DOHH2 (cell line): Measurements from ENCODE around the gene RSBN1L.
A peak's percentile ranks its signal among the peaks of the same experiment; 100 is the strongest.

ENCODE experiments used
- H3F3A ChIP-seq: fragments of 200-600 bp; sonication (generic), shearing (Covaris generic); 2 replicates; pipeline ENCODE4 v1.6.0; 2016; ENCODE audit warnings: antibody characterized with exemption, mild to moderate bottlenecking; ENCODE audit not compliant: control insufficient read depth, insufficient read depth
- H3K27ac ChIP-seq: fragments of 200-600 bp; sonication (generic); 2 replicates; pipeline ENCODE4 v1.5.1; 2014; ENCODE audit warnings: low read depth, mild to moderate bottlenecking, low read length, moderate library complexity
- H3K27me3 ChIP-seq: fragments of 200-600 bp; sonication (generic); 2 replicates; pipeline ENCODE4 v1.6.1; 2014; ENCODE audit warnings: mild to moderate bottlenecking, low read length, mixed read lengths; ENCODE audit not compliant: control insufficient read depth
- H3K36me3 ChIP-seq: fragments of 200-600 bp; sonication (generic); 2 replicates; pipeline ENCODE4 v1.6.1; 2014; ENCODE audit warnings: mild to moderate bottlenecking, low read length, moderate library complexity, mixed read lengths; ENCODE audit not compliant: control insufficient read depth
- H3K4me1 ChIP-seq: fragments of 200-600 bp; sonication (generic); 2 replicates; pipeline ENCODE4 v1.6.1; 2014; ENCODE audit warnings: mild to moderate bottlenecking, low read length, mixed read lengths; ENCODE audit not compliant: control insufficient read depth
- H3K4me2 ChIP-seq: fragments of 200-600 bp; sonication (generic); 2 replicates; pipeline ENCODE4 v1.6.0; 2014; ENCODE audit warnings: mild to moderate bottlenecking, low read length, moderate library complexity
- H3K4me3 ChIP-seq: fragments of 200-600 bp; sonication (generic); 2 replicates; pipeline ENCODE4 v1.5.1; 2014; ENCODE audit warnings: mild to moderate bottlenecking, low read length, mixed read lengths
- H3K79me2 ChIP-seq: fragments of 200-600 bp; sonication (generic); 2 replicates; pipeline ENCODE4 v1.6.1; 2014; ENCODE audit warnings: mild to moderate bottlenecking, low read length, mixed read lengths; ENCODE audit not compliant: control insufficient read depth
- H3K9me2 ChIP-seq: fragments of 200-600 bp; sonication (generic); replicated peaks from 2 replicates; pipeline ENCODE4 v1.6.1; 2014; ENCODE audit warnings: mild to moderate bottlenecking, low read length, mixed read lengths; ENCODE audit not compliant: control insufficient read depth
- H3K9me3 ChIP-seq: fragments of 200-600 bp; sonication (generic); 2 replicates; pipeline ENCODE4 v1.6.1; 2014; ENCODE audit warnings: antibody characterized with exemption, low read length, mixed read lengths; ENCODE audit not compliant: control insufficient read depth, insufficient read depth
- H4K20me1 ChIP-seq: fragments of 200-600 bp; sonication (generic); 2 replicates; pipeline ENCODE4 v1.6.0; 2014; ENCODE audit warnings: low read depth, mild to moderate bottlenecking, antibody characterized with exemption, low read length, moderate library complexity; ENCODE audit not compliant: control insufficient read depth, insufficient read depth
- EZH2phosphoT487 ChIP-seq: fragments of 200-600 bp; sonication (generic); IDR thresholded peaks from 2 replicates; pipeline ENCODE4 v1.6.1; 2017; ENCODE audit warnings: borderline replicate concordance, mild to moderate bottlenecking, antibody characterized with exemption, low read length, moderate library complexity, mixed read lengths
- TF ChIP-seq, protein P1 (sequence below): fragments of 200-600 bp; sonication (generic); IDR thresholded peaks from one replicate; pipeline ENCODE4 v1.5.1; 2014; ENCODE audit warnings: antibody characterized with exemption, mild to moderate bottlenecking, low read depth, low read length; ENCODE audit not compliant: poor library complexity, severe bottlenecking

RSBN1L gene

GRCh38 chr7:77826300-77826699 lies 130.0 kb downstream of the RSBN1L start:
- Histone ChIP-seq H3K27me3 (no peaks in the 10 kb centered on the region), H3K36me3 (peaks cover 25% of the 10 kb centered on the region), H3K4me2 (peak overlapping the region; percentile 65), H3F3A (peaks cover 36% of the 10 kb centered on the region), H3K9me3 (peaks cover 10% of the 10 kb centered on the region; the same call in 1 of the 2 replicates), H3K4me1 (peaks cover 96% of the 10 kb centered on the region), H4K20me1 (peaks cover 6% of the 10 kb centered on the region; the same call in 1 of the 2 replicates), H3K27ac (peak overlapping the region; percentile 55), H3K4me3 (peak overlapping the region; percentile 15), H3K9me2 (no peaks in the 10 kb centered on the region), H3K79me2 (peaks cover 94% of the 10 kb centered on the region)
- TF ChIP-seq, protein P1, sequence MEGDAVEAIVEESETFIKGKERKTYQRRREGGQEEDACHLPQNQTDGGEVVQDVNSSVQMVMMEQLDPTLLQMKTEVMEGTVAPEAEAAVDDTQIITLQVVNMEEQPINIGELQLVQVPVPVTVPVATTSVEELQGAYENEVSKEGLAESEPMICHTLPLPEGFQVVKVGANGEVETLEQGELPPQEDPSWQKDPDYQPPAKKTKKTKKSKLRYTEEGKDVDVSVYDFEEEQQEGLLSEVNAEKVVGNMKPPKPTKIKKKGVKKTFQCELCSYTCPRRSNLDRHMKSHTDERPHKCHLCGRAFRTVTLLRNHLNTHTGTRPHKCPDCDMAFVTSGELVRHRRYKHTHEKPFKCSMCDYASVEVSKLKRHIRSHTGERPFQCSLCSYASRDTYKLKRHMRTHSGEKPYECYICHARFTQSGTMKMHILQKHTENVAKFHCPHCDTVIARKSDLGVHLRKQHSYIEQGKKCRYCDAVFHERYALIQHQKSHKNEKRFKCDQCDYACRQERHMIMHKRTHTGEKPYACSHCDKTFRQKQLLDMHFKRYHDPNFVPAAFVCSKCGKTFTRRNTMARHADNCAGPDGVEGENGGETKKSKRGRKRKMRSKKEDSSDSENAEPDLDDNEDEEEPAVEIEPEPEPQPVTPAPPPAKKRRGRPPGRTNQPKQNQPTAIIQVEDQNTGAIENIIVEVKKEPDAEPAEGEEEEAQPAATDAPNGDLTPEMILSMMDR: no peak
- no peak for TF ChIP-seq EZH2phosphoT487

DNA sequence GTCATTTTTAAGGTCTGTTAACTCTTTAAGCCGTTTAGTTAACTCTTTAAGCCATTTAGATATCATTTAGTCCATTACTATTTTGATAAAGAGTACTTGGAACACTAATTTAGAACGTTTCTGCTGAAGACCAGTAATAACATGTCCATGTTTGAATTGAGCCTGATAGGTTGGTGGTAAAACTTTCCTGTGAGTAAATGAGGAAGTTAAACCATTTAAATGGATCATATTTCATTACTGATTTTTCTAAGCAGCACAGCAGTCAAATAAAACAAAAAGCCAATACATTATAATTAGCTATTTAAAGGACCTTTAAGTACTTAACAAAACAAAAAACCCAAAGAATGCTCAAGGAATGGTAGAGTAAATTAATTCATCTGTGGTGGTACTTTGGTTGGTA lies 131.7 kb downstream of the RSBN1L start:
- TF ChIP-seq EZH2phosphoT487: no peak
- TF ChIP-seq, protein P1: no peak
- H3K9me3 ChIP-seq: peaks cover 7% of the 10 kb centered on the region; the same call in 1 of the 2 replicates
- peaks cover 94% of the 10 kb centered on the region for H3K79me2 ChIP-seq
- H3K36me3 ChIP-seq: peaks cover 23% of the 10 kb centered on the region
- peak overlapping the region; percentile 65 for H3K4me2 ChIP-seq
- H3F3A ChIP-seq: peaks cover 39% of the 10 kb centered on the region
- peak overlapping the region; percentile 37 for H3K4me3 ChIP-seq
- H3K4me1 ChIP-seq: peaks cover 96% of the 10 kb centered on the region
- H3K27ac ChIP-seq: peak overlapping the region; percentile 55
- no peaks in the 10 kb centered on the region for H3K9me2 ChIP-seq
- no peaks in the 10 kb centered on the region for H3K27me3 ChIP-seq
- H4K20me1 ChIP-seq: peaks cover 5% of the 10 kb centered on the region; the same call in 1 of the 2 replicates

DNA sequence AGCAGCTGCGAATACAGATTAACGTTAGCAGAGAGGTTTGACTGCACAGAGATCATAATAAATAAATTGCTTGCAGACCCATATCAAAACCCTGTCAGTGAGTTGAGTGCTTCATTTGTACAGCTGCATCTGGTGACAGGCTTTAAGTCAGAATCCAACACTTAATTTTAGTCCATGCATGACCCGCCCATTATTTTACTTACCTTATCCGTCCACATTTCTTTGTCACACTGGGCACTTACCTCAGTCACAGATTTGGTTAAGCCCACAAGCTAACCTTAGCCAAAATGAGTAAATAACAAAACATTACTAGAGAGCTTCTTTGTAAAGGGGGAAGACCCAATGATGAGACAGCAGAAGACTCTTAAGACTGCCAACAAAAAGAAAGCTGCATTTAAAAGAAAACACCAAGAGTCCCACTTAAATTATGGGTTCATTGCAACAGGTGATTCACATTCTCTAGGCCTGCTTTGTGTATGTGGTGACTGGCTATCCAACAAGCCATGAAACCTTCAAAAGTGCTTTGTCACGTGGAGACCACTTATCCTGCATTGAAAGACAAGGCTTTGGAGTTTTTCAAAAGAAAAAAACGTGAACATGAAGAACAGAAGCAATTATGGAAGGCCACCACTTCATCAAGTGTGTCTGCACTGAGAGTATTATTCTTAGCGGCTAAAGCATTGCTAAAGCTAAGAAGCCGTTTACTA lies 134.5 kb downstream of the RSBN1L start:
- Histone ChIP-seq H3K4me3 (no peak overlapping the region), H3K27ac (no peak overlapping the region), H3K79me2 (peaks cover 97% of the 10 kb centered on the region)

More for the DNA sequence above, 134.5 kb downstream of the RSBN1L start:
- no peaks in the 10 kb centered on the region for H3K9me3 ChIP-seq
- H3K27me3 ChIP-seq: no peaks in the 10 kb centered on the region
- peaks cover 5% of the 10 kb centered on the region; the same call in 1 of the 2 replicates for H4K20me1 ChIP-seq
- TF ChIP-seq, protein P1: no peak
- no peak for TF ChIP-seq EZH2phosphoT487
- peaks cover 13% of the 10 kb centered on the region for H3K36me3 ChIP-seq
- peak overlapping the region; percentile 11 for H3K4me2 ChIP-seq
- H3K4me1 ChIP-seq: peaks cover 93% of the 10 kb centered on the region
- H3F3A ChIP-seq: peaks cover 20% of the 10 kb centered on the region
- no peaks in the 10 kb centered on the region for H3K9me2 ChIP-seq
